Neuron (in vitro differentiated cells): Measurements from ENCODE around the gene PLOD3.

Source experiments
- H2AFZ ChIP-seq: one replicate; pipeline ENCODE4 v1.6.1; 2013; ENCODE audit warnings: low read depth, mild to moderate bottlenecking, inconsistent platforms, low read length, moderate library complexity
- H3K27me3 ChIP-seq: one replicate; pipeline ENCODE4 v1.6.1; 2013; ENCODE audit warnings: low read length; ENCODE audit not compliant: insufficient read depth
- H3K36me3 ChIP-seq: one replicate; pipeline ENCODE4 v1.6.1; 2013; ENCODE audit warnings: low read length; ENCODE audit not compliant: insufficient read depth
- H3K4me1 ChIP-seq: one replicate; pipeline ENCODE4 v1.6.1; 2013; ENCODE audit warnings: low read length; ENCODE audit not compliant: insufficient read depth
- H3K4me3 ChIP-seq: 2 replicates; pipeline ENCODE4 v1.5.1; 2013; ENCODE audit warnings: mild to moderate bottlenecking, low read length, moderate library complexity
- H3K9me3 ChIP-seq: one replicate; pipeline ENCODE4 v1.6.1; 2013; ENCODE audit warnings: low read length

PLOD3 gene

DNA sequence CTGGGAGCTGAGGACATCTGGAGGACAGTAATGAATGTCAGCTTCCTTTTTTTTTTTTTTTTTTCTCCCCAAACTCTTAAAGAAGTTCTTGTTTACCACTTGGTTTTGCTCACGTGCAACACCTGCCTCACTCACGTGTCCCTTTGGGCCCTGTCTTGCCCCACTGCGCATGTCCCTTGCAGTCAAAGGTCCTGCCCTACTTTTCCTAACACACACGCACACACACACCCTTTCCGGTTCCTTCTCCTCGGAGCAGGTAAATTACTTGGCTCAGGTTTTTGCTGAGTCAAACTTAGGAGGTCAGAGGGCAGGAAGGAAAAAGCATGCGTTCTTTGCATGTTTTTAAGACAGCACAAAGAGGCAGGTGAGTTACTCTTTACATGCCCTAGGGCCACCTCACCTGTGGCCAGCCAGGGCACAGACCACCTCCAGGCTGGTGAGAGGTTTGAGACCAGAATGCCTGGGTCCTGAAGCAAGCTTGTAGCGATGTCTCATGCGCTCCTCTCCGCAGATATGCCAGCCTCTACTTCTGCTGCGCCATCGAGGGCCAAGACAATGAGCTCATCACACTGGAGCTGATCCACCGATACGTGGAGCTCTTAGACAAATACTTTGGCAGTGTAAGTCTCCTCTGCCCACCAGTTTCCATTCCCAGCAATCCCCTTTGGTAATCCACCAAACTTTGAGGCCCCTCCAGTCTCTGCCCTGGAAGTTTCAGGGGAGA, 60.4 kb downstream of the PLOD3 start:
- Histone ChIP-seq H3K36me3 (peaks cover 21% of the 10 kb centered on the region), H3K4me3 (no peak overlapping the region), H2AFZ (no peak overlapping the region), H3K9me3 (no peaks in the 10 kb centered on the region), H3K27me3 (no peaks in the 10 kb centered on the region), H3K4me1 (peaks cover 31% of the 10 kb centered on the region)

DNA sequence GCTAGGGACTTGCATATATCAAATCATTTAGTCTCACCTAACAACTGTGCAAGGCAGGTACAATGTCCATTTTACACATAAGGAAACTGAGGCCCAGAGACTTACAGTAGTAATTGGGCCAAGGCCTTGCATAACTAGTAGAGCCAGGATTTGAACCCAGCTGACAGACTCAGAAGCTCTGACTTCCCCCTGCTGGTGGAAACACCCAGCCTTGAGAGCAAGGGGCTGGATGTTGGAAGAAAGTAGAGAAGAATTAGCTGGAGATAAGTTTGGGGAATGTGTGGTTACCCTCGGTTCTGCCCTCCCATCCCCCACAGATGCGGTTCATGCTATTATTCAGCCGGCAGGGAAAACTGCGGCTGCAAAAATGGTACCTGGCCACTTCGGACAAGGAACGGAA, 61.1 kb downstream of the PLOD3 start:
- no peak overlapping the region for H3K4me3 ChIP-seq
- H3K4me1 ChIP-seq: peaks cover 26% of the 10 kb centered on the region
- no peak overlapping the region for H2AFZ ChIP-seq
- H3K36me3 ChIP-seq: peaks cover 21% of the 10 kb centered on the region
- H3K27me3 ChIP-seq: no peaks in the 10 kb centered on the region
- no peaks in the 10 kb centered on the region for H3K9me3 ChIP-seq
